Measurements from ENCODE around the gene HTT. TPM values are rescaled to one million over a fixed set of nuclear protein-coding genes. Genes with fewer than 3 reads are reported as not detected.

The HTT gene
- total and polyA plus RNA-seq, 2 of the 8 experiments (the other 6 are each of a cell fraction or from before 2014, with no cell fraction given) = 24.0 to 71.0 TPM

GRCh38 chr4:3255611-3256186 lies 181.2 kb downstream of the HTT start (continued):
- TF ChIP-seq CHD7 (IDR thresholded peaks at IDR 0.05; ENCODE audit: insufficient replicate concordance, low read length) (no peak), HDAC2 (IDR thresholded peaks at IDR 0.05; ENCODE audit: borderline replicate concordance in 1 of 2, low read depth in 2 of 2, low read length in 2 of 2) (no peak), ASH2L (IDR thresholded peaks at IDR 0.05; ENCODE audit: low read length) (no peak), RBBP5 (IDR thresholded peaks at IDR 0.05; ENCODE audit: borderline replicate concordance, low read depth, low read length) (no peak), TCF12 (IDR thresholded peaks at IDR 0.05; ENCODE audit: low read depth, low read length) (no peak), SIN3A (conservative IDR thresholded peaks at IDR 0.05 in 1 of 2, IDR thresholded peaks at IDR 0.05 in 1 of 2; ENCODE audit: low read depth in 1 of 2, low read length in 2 of 2) (no peak), GTF2F1 (IDR thresholded peaks at IDR 0.05; ENCODE audit: borderline replicate concordance, low read depth, low read length) (no peak), JUND (IDR thresholded peaks at IDR 0.05; ENCODE audit: low read length) (no peak)
